ENCODE results near the gene PDE3A.

PDE3A gene

GRCh38 chr12:20463913-20464524 lies 95.7 kb downstream of the PDE3A start:
- DNase-seq, result no peak

GRCh38 chr12:20469300-20469699 lies 101.0 kb downstream of the PDE3A start:
- no peak for DNase-seq

- no peak for DNase-seq
Measured at GRCh38 chr12:20469756-20470155, 101.4 kb downstream of the PDE3A start.

- no peak for DNase-seq
Measured at GRCh38 chr12:20472102-20472782, 103.9 kb downstream of the PDE3A start.

DNA sequence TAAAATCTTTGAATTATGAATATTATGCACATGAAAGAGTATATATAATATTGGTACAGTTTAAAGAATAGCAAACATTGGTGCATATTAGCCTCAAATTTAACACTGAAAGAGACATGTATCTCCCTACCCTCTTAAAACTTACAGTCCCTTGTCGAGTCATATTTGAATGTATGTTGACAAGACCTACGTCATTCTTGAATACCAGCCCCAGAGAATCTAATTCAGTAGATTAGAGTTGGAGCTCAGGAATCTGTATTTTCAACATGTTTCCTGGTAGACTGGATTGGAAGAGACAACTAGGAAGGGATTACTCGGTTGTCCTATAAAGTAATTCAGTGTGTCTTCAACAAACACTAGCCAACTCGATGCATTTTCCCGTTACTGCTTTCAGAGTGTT lies 104.8 kb downstream of the PDE3A start:
- DNase-seq, result no peak

DNA sequence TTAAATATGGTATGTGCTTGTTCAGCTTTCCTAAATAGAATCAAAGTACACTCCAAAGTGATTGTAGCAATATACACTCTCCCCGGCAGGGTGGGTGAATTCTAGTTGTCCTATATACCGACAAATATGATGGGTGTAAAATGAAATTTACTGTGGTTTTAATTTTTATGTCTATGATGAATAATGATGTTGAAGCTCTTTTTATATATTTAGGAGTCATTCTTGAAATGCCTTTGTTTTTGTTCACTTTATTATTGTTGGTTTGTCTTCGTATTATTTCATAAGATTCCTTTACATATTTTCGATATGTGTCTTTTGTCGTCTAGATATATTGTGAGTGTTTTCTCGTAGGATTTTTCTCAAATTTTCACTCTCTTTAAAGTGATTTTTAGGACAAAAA lies 105.7 kb downstream of the PDE3A start:
- no peak for DNase-seq

DNA sequence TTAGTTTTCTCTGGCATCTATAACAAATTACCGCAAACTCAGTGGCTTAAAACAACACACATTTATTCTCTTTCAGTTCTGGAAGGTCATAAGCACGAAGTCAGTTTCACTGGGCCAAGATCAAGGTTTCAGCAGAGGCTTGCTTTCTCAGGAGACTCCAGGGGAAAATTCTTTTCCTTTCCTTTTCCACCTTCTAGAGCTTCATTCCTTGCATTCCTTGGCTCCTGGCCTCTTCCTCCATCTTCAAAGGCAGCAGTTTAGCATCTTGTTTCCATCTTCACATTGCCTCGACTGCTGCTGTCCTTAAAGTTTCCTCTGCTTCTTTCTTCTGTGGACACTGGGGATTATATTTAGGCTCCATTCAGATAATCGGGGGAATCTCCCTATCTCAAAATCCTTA lies 106.1 kb downstream of the PDE3A start:
- DNase-seq, result no peak

DNA sequence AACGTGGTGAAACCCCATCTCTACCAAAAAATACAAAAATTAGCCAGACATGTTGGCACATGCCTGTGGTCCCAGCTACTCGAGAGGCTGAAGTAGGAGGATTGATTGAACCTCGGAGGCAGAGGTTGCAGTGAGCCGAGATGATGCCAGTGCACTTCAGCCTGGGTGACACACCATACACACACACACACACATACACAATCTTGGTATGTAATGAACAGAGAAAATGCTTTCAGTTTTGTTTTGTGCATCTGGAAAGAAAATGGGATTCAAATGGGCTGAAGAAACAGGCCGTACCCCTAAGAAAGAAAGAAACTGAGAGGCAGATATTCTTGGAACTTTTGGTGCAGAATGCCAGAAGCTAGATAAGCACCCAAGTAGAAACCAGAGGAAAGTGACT lies 107.2 kb downstream of the PDE3A start:
- DNase-seq, result no peak

DNA sequence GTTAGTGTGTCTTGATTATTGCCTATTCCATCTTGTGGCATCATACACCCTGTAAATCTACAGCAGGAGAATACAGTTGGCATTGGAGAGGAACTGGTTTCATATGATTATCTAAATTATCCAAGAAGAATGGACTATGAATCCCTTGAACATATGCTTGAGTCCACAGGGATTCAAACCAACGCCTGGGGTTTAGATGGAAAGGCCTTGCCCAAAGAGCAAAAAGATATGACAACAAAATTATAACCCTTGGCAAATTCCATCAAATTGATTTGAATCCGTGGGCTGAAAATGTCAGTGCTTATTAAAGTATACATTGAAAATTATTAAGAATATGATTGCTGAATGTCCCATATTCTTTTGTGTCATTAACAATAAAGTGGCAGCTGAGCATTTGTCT lies 108.2 kb downstream of the PDE3A start:
- DNase-seq, result no peak

DNA sequence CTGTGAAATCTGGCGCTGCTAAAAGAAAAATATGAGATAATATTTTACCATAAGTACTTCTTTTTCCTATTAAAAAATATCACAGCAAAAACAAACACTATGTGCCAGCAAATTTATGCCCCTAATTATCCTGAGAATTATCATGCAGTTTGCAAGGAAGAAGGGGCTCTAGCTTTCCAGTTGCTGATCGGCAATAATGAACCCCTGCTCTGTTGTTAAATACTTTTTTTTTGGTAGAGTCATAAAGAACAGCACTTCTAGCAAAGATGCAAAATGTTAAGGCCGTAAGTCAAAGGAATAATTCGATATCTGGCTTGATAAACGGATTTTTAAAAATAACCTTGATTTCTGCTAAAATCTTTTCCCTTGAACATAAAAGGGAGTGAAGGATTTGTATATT lies 108.9 kb downstream of the PDE3A start:
- no peak for DNase-seq

DNA sequence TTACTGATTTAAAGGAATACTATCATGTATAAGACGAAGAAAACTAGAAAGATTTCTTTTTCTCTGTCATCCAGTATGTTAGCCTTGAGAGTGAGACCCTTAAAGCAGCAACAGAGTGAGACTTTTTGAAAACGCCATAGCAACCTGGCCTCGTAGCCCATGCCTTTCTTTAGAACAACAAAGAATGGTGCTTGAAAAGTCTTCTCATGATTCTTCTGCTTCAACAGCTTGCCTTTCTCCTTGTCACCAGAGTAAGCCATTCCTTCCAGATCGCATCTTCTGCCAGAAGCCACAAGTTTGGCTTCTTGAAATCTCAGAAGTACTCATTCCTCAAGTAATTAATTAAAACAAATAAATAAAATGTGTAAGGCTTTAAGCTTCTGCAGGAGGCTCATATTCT lies 109.3 kb downstream of the PDE3A start:
- DNase-seq, result no peak

DNA sequence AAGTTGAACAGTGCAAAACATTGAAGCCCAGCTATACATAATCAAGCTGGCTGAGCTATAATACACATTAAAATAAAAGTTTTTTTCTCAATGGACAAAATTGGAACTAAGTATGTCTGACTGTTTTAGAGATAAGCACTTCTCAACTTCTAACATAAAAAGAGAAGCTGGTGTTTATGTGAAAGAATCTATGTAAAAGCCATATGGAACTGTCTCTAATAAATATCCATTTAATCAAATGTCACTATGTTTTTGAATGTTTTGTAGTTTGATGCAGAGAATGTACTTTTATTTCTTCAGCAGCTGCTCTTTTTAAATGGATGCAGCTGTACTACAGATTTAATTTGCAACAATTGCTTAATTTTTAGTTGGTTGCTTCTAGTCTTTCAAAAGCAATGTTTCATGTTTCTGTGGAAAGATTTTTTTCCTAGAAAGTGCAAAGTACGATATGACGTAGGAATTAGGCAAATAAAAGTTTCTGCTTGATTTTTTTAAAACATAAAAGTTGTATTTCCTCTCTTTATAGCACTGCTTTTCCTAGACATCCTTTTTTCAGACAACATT lies 114.2 kb downstream of the PDE3A start:
- DNase-seq, result no peak

DNA sequence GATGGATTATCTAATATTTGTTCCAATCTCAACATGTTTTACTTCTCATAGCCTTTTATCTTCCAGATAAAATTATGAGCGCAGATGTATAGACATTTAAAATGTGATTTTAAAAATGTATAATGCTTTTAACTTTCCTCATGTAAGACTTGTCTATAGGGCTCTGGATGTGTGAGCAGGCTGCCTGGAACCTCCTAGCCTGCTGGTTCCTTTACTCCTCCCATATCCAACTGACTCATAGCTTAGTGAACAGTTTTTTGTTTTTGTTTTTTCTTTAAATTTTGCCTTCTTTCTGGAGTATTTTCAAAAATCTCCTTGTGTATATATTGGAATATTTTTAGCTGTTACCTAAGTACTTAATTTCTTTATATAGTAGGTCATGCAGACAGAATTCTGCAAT lies 115.4 kb downstream of the PDE3A start:
- no peak for DNase-seq

- no peak for DNase-seq
Measured at GRCh38 chr12:20486233-20486632, 117.9 kb downstream of the PDE3A start.

- no peak for DNase-seq
Measured at GRCh38 chr12:20487519-20487918, 119.2 kb downstream of the PDE3A start.

DNA sequence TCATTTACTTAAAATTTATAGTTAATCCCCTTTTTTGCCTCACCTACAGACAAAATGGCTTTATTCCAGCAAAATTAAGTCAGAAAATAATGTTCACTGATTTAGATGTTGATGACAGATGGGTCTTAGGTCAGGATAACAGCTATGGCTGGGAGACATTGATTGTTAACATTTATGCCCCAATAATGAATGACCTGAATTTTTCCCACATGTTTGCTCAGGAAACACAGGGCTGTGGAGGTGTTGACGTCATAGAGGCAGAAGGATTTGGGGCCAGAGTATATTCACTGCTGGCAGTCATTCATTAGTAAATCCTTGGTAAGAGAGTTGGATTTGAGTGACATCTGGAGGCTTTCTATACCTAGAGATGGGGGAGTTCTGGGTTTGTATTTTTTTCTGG lies 121.3 kb downstream of the PDE3A start:
- no peak for DNase-seq

GRCh38 chr12:20490213-20490612 lies 121.9 kb downstream of the PDE3A start:
- no peak for DNase-seq

DNA sequence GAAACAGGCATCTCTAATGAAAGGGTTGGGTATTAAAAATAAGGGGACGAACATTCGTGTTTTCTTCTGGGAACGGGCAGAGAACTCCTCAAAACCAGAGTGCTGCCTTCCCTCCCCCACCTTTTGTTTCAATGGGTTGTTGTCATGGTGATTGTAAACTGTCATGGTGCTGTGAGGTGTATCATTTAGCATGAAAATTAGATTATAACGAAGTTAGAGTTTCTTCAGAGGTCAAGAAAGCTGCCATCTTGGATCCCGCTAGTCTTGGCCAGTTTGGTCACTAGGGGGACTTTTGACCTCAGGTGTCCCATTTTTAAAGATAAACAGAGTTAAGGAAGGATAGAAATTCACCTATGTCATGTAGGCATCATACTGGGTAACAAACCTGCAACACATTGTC lies 123.0 kb downstream of the PDE3A start:
- DNase-seq, result no peak

GRCh38 chr12:20492251-20492760 lies 124.0 kb downstream of the PDE3A start:
- DNase-seq, result no peak

- DNase-seq, result no peak
Measured at GRCh38 chr12:20493934-20494333, 125.6 kb downstream of the PDE3A start.

- DNase-seq, result no peak
Measured at GRCh38 chr12:20494851-20495250, 126.5 kb downstream of the PDE3A start.

- DNase-seq, result no peak
Measured at GRCh38 chr12:20495997-20496396, 127.7 kb downstream of the PDE3A start.

DNA sequence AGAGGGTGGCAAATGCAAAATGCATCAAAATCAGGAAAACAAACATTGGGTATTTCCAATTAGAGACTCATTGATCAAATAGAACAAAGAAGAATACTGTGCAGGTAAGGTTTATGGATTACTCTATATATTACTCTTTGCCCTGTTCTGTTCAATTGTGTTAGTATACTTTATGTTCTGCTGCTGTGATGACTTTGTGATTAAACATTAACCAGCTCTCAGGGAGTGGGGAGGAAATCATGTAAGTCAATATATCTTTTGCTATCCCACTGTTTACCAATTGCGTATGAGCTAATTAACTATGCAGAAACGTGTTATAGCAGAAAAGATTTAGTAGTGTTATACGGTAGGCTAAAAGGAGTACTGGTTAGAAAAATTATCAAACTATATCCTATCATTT lies 129.4 kb downstream of the PDE3A start:
- no peak for DNase-seq

DNA sequence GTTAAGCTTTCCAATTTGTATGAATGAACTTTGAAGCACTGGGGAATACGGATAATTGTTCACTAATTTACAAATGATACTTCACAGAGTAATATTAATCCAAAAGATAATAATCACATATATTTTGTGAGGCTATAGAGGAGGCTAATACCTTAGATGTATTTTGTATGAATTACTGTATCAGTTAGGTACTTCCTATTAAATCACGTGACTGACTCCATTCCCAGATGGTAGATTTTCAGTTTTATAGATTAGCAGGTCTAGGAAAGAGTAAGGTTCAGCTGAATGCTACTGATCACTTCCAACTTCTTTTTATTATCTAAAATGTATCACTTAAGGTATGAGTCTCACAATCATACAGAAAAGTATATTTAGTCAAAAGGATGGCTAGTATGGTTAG lies 133.6 kb downstream of the PDE3A start:
- no peak for DNase-seq

- no peak for DNase-seq
Measured at GRCh38 chr12:20503858-20504257, 135.5 kb downstream of the PDE3A start.

All from DMS153 (cell line).